ENCODE measurements around the gene ARHGDIB. TPM values are rescaled to one million over a fixed set of nuclear protein-coding genes. Genes with fewer than 3 reads are reported as not detected.

ARHGDIB gene
- total and polyA plus RNA-seq, 2 of the 4 experiments (the other 2 are of a cell fraction) = 24.9 to 30.7 TPM

GRCh38 chr12:14911131-14911530 lies 50.3 kb downstream of the ARHGDIB start:
- no TSS peak for BruUV-seq (replicated peaks)
- H2AFZ ChIP-seq (replicated peaks; ENCODE audit: low read length, poor library complexity) = no peak overlapping the region
- in situ Hi-C loops (cut with MboI; ENCODE audit: low sequenced_read_pairs) = no loop called here
- no peak overlapping the region for H4K5ac ChIP-seq (ENCODE audit: low read depth, low read length)
- DNase-seq (no peak), ATAC-seq (ENCODE audit: low read depth) (no peak)
- H3K9me3 ChIP-seq (ENCODE audit: control insufficient read depth, insufficient read depth, low read length) = no peaks in the 10 kb centered on the region
- no peak overlapping the region for H3K9ac ChIP-seq (ENCODE audit: low read depth, low read length)
- dilution Hi-C loops (cut with HindIII; ENCODE audit: low sequenced_read_pairs, unreplicated experiment) = no loop called here
- H4K8ac ChIP-seq (ENCODE audit: low read depth in 2 of 2, low read length in 2 of 2) = no peak overlapping the region
- H2BK5ac ChIP-seq (ENCODE audit: low read depth, low read length, poor library complexity, severe bottlenecking) = no peak overlapping the region
- no peak overlapping the region for H2BK120ac ChIP-seq (ENCODE audit: low read depth, low read length)
- intact Hi-C loops (cut with micrococcal nuclease) = no loop called here
- no peak overlapping the region for H2BK15ac ChIP-seq (ENCODE audit: low read depth, low read length)
- H2AK5ac ChIP-seq (ENCODE audit: low read depth, low read length) = no peak overlapping the region
- no peak overlapping the region for H3K4me3 ChIP-seq (ENCODE audit: insufficient read depth, low read depth, low read length)
- H3K9me1 ChIP-seq (ENCODE audit: insufficient read depth, low read length) = no peaks in the 10 kb centered on the region
- WGBS, 2 experiments (ENCODE audit: extremely low coverage in 2 of 2, insufficient read length in 1 of 2) = no CpG with 5 or more reads among the region's 2 CpGs
- H4K20me1 ChIP-seq (ENCODE audit: insufficient read depth, low read length) = no peaks in the 10 kb centered on the region
- H2BK20ac ChIP-seq (ENCODE audit: low read depth, low read length) = no peak overlapping the region
- peaks cover 1% of the 10 kb centered on the region; the same call in 1 of the 2 replicates for H3K4me1 ChIP-seq (ENCODE audit: control insufficient read depth, insufficient read depth, low read length)
- no peak overlapping the region for H2AK9ac ChIP-seq (replicated peaks; ENCODE audit: low read depth, low read length, poor library complexity)
- no peak overlapping the region for H3K27ac ChIP-seq (ENCODE audit: insufficient read depth, low read length)
- no peak overlapping the region for H3K18ac ChIP-seq (ENCODE audit: low read depth, low read length)
- TF ChIP-seq RFX5 (IDR thresholded peaks at IDR 0.05; ENCODE audit: low read depth, low read length) (no peak), SMC3 (IDR thresholded peaks at IDR 0.05; ENCODE audit: low read depth, low read length) (no peak), USF2 (IDR thresholded peaks at IDR 0.05; ENCODE audit: low read depth, low read length) (no peak), MXI1 (IDR thresholded peaks at IDR 0.05; ENCODE audit: borderline replicate concordance, low read depth, low read length) (no peak), NFE2L2 (IDR thresholded peaks at IDR 0.05; ENCODE audit: low read depth, low read length) (no peak), CEBPB (IDR thresholded peaks at IDR 0.05; ENCODE audit: low read depth, low read length) (no peak), CHD1 (IDR thresholded peaks at IDR 0.05; ENCODE audit: low read depth, low read length) (no peak), MAZ (IDR thresholded peaks at IDR 0.05; ENCODE audit: borderline replicate concordance, low read depth, low read length) (no peak)
- H3K79me1 ChIP-seq (ENCODE audit: low read depth in 1 of 2, low read length in 2 of 2) = no peaks in the 10 kb centered on the region
- no peak overlapping the region for H3K4ac ChIP-seq (ENCODE audit: low read depth, low read length)
- no peak overlapping the region for H3K23ac ChIP-seq (ENCODE audit: low read depth, low read length)
- no peaks in the 10 kb centered on the region for H3K36me3 ChIP-seq (ENCODE audit: control insufficient read depth, insufficient read depth, low read length)
- POLR2A ChIA-PET (ENCODE audit: unreplicated experiment) = no interaction called here
- CTCF ChIA-PET = no interaction called here
- no peak overlapping the region for H3K4me2 ChIP-seq (ENCODE audit: low read depth, low read length)
- H3K14ac ChIP-seq (replicated peaks; ENCODE audit: low read depth, low read length) = no peak overlapping the region
- no peaks in the 10 kb centered on the region; the same call in 1 of the 2 replicates for H3K27me3 ChIP-seq (ENCODE audit: control insufficient read depth, insufficient read depth, low read length)
- H3K56ac ChIP-seq (ENCODE audit: extremely low read depth, insufficient read depth, low read length) = no peak overlapping the region
- H4K91ac ChIP-seq (ENCODE audit: insufficient read depth, low read depth, low read length) = no peak overlapping the region
